ENCODE data around the gene ACSM2B. TPM values are rescaled to one million over a fixed set of nuclear protein-coding genes. Genes with fewer than 3 reads are reported as not detected.
"Not testable (repeated sequence)": the region's sequence is repeated elsewhere in the genome, so short reads cannot be mapped to it uniquely, and the experiment has no call there.

ACSM2B gene
- not detected for total RNA-seq (ENCODE audit: unreplicated experiment)
- long read RNA-seq: 0 reads

- H3K27ac Mint-ChIP-seq (ENCODE audit: unreplicated experiment); H3K27me3 Mint-ChIP-seq (ENCODE audit: unreplicated experiment); H3K9me3 Mint-ChIP-seq (ENCODE audit: unreplicated experiment); H3K36me3 Mint-ChIP-seq (ENCODE audit: unreplicated experiment); H3K4me3 Mint-ChIP-seq (ENCODE audit: unreplicated experiment); H3K4me1 Mint-ChIP-seq (ENCODE audit: low read depth, unreplicated experiment); DNase-seq: not testable (repeated sequence)
These were observed at the start of gene ACSM2B for GRCh38 chr16:20576145-20576544. Gene ACSM2B (minus strand): TSS chr16:20576367. CDS start chr16:20564845, 11,522 bp downstream.

GRCh38 chr16:20624882-20625807 lies 49.0 kb upstream of the ACSM2B start:
- H3K27ac Mint-ChIP-seq (ENCODE audit: unreplicated experiment): no peak overlapping the region
- no peak for TF ChIP-seq CTCF (IDR thresholded peaks at IDR 0.05; ENCODE audit: partially characterized antibody, unreplicated experiment)
- DNase-seq: no peak
- peaks cover 2% of the 10 kb centered on the region for H3K9me3 Mint-ChIP-seq (ENCODE audit: unreplicated experiment)
- H3K27me3 Mint-ChIP-seq (ENCODE audit: unreplicated experiment): no peaks in the 10 kb centered on the region
- H3K36me3 Mint-ChIP-seq (ENCODE audit: unreplicated experiment): no peaks in the 10 kb centered on the region
- no peak overlapping the region for H3K4me3 Mint-ChIP-seq (ENCODE audit: unreplicated experiment)
- H3K4me1 Mint-ChIP-seq (ENCODE audit: low read depth, unreplicated experiment): no peaks in the 10 kb centered on the region

GRCh38 chr16:20624205-20624604 lies 48.0 kb upstream of the ACSM2B start:
- H3K27ac Mint-ChIP-seq (ENCODE audit: unreplicated experiment): no peak overlapping the region
- no peaks in the 10 kb centered on the region for H3K27me3 Mint-ChIP-seq (ENCODE audit: unreplicated experiment)
- no peaks in the 10 kb centered on the region for H3K36me3 Mint-ChIP-seq (ENCODE audit: unreplicated experiment)
- H3K4me3 Mint-ChIP-seq (ENCODE audit: unreplicated experiment): no peak overlapping the region
- peaks cover 2% of the 10 kb centered on the region for H3K9me3 Mint-ChIP-seq (ENCODE audit: unreplicated experiment)
- DNase-seq: no peak
- TF ChIP-seq CTCF (IDR thresholded peaks at IDR 0.05; ENCODE audit: partially characterized antibody, unreplicated experiment): no peak
- H3K4me1 Mint-ChIP-seq (ENCODE audit: low read depth, unreplicated experiment): no peaks in the 10 kb centered on the region

GRCh38 chr16:20622498-20622870 lies 46.3 kb upstream of the ACSM2B start:
- Mint-ChIP-seq H3K9me3 (ENCODE audit: unreplicated experiment) (peaks cover 2% of the 10 kb centered on the region), H3K4me1 (ENCODE audit: low read depth, unreplicated experiment) (no peaks in the 10 kb centered on the region), H3K27me3 (ENCODE audit: unreplicated experiment) (no peaks in the 10 kb centered on the region), H3K27ac (ENCODE audit: unreplicated experiment) (no peak overlapping the region), H3K4me3 (ENCODE audit: unreplicated experiment) (no peak overlapping the region), H3K36me3 (ENCODE audit: unreplicated experiment) (no peaks in the 10 kb centered on the region)
- no peak for TF ChIP-seq CTCF (IDR thresholded peaks at IDR 0.05; ENCODE audit: partially characterized antibody, unreplicated experiment)
- DNase-seq: no peak

- H3K4me1 Mint-ChIP-seq (ENCODE audit: low read depth, unreplicated experiment): no peaks in the 10 kb centered on the region
- H3K36me3 Mint-ChIP-seq (ENCODE audit: unreplicated experiment): no peaks in the 10 kb centered on the region
- H3K27me3 Mint-ChIP-seq (ENCODE audit: unreplicated experiment): peaks cover 1% of the 10 kb centered on the region
- H3K9me3 Mint-ChIP-seq (ENCODE audit: unreplicated experiment): peaks cover 2% of the 10 kb centered on the region
- H3K4me3 Mint-ChIP-seq (ENCODE audit: unreplicated experiment): no peak overlapping the region
- TF ChIP-seq CTCF (IDR thresholded peaks at IDR 0.05; ENCODE audit: partially characterized antibody, unreplicated experiment): no peak
- H3K27ac Mint-ChIP-seq (ENCODE audit: unreplicated experiment): no peak overlapping the region
- no peak for DNase-seq
These were observed 45.2 kb upstream of the ACSM2B start for GRCh38 chr16:20621406-20621805.
